GM19372 (cell line): ENCODE measurements around the gene RAVER2.
"Not testable (repeated sequence)": the region's sequence is repeated elsewhere in the genome, so short reads cannot be mapped to it uniquely, and the experiment has no call there.

Experiments used
- ATAC-seq: cut with Tn5 transposase; IDR thresholded peaks from one replicate; pipeline ENCODE4 v1.9.1; 2021; ENCODE audit warnings: mild to moderate bottlenecking, low read depth, moderate library complexity; ENCODE audit not compliant: unreplicated experiment

Gene RAVER2

GRCh38 chr1:64748222-64748621 is 3.3 kb downstream of the RAVER2 start:
- ATAC-seq: no peak

- ATAC-seq: no peak
Observed at GRCh38 chr1:64748706-64749105, 3.8 kb downstream of the RAVER2 start.

- ATAC-seq: no peak
Observed at GRCh38 chr1:64750092-64750491, 5.2 kb downstream of the RAVER2 start.

GRCh38 chr1:64750875-64751274 is 6.0 kb downstream of the RAVER2 start:
- no peak for ATAC-seq

GRCh38 chr1:64754173-64754572 is 9.3 kb downstream of the RAVER2 start:
- ATAC-seq: no peak

- no peak for ATAC-seq
Observed at GRCh38 chr1:64755361-64755760, 10.5 kb downstream of the RAVER2 start.

- no peak for ATAC-seq
Observed at GRCh38 chr1:64756770-64757169, 11.9 kb downstream of the RAVER2 start.

- ATAC-seq: no peak
Observed at GRCh38 chr1:64757213-64757612, 12.3 kb downstream of the RAVER2 start.

GRCh38 chr1:64758233-64758632 is 13.4 kb downstream of the RAVER2 start:
- no peak for ATAC-seq

GRCh38 chr1:64759968-64760367 is 15.1 kb downstream of the RAVER2 start:
- no peak for ATAC-seq

GRCh38 chr1:64765012-64765411 is 20.1 kb downstream of the RAVER2 start:
- no peak for ATAC-seq

GRCh38 chr1:64765826-64766225 is 21.0 kb downstream of the RAVER2 start:
- ATAC-seq: no peak

GRCh38 chr1:64766429-64766828 is 21.6 kb downstream of the RAVER2 start:
- ATAC-seq: no peak

- ATAC-seq: no peak
Observed at GRCh38 chr1:64769482-64769881, 24.6 kb downstream of the RAVER2 start.

GRCh38 chr1:64769971-64770370 is 25.1 kb downstream of the RAVER2 start:
- ATAC-seq: no peak

GRCh38 chr1:64773306-64773705 is 28.4 kb downstream of the RAVER2 start:
- not testable (repeated sequence) for ATAC-seq

GRCh38 chr1:64775113-64775512 is 30.2 kb downstream of the RAVER2 start:
- ATAC-seq: no peak

- ATAC-seq: not testable (repeated sequence)
Observed at GRCh38 chr1:64782044-64782443, 37.2 kb downstream of the RAVER2 start.

- not testable (repeated sequence) for ATAC-seq
Observed at GRCh38 chr1:64782848-64783247, 38.0 kb downstream of the RAVER2 start.

- no peak for ATAC-seq
Observed at GRCh38 chr1:64790832-64791487, 46.1 kb downstream of the RAVER2 start.

- no peak for ATAC-seq
Observed at GRCh38 chr1:64798872-64799271, 54.0 kb downstream of the RAVER2 start.

GRCh38 chr1:64801851-64802523 is 57.1 kb downstream of the RAVER2 start:
- no peak for ATAC-seq
